IPS-20b (cell line): ENCODE measurements around the gene CD52.

Experiments
- H3K27ac ChIP-seq: one replicate; pipeline ENCODE4 v1.5.1; 2013; ENCODE audit warnings: low read length
- H3K27me3 ChIP-seq: 2 replicates; pipeline ENCODE4 v1.6.1; 2013; ENCODE audit warnings: mild to moderate bottlenecking, low read length, inconsistent platforms; ENCODE audit not compliant: insufficient read depth
- H3K36me3 ChIP-seq: 2 replicates; pipeline ENCODE4 v1.6.1; 2013; ENCODE audit warnings: low read depth, mild to moderate bottlenecking, inconsistent platforms, low read length, moderate library complexity; ENCODE audit not compliant: insufficient read depth
- H3K4me1 ChIP-seq: 2 replicates; pipeline ENCODE4 v1.6.1; 2013; ENCODE audit warnings: mild to moderate bottlenecking, control low read depth, inconsistent platforms, low read length, moderate library complexity; ENCODE audit not compliant: insufficient read depth
- H3K4me3 ChIP-seq: 2 replicates; pipeline ENCODE4 v1.5.1; 2013; ENCODE audit warnings: mild to moderate bottlenecking, low read length, inconsistent platforms
- H3K9ac ChIP-seq: 2 replicates; pipeline ENCODE4 v1.6.1; 2013; ENCODE audit warnings: low read depth, mild to moderate bottlenecking, inconsistent platforms, low read length, moderate library complexity
- H3K9me3 ChIP-seq: 2 replicates; pipeline ENCODE4 v1.6.1; 2013; ENCODE audit warnings: mild to moderate bottlenecking, low read depth, low read length, inconsistent platforms; ENCODE audit not compliant: insufficient read depth

The CD52 gene

GRCh38 chr1:26367441-26367840 is 49.7 kb downstream of the CD52 start:
- no peaks in the 10 kb centered on the region for H3K9me3 ChIP-seq
- H3K4me1 ChIP-seq: no peaks in the 10 kb centered on the region; the same call in 1 of the 2 replicates
- H3K27me3 ChIP-seq: peaks cover 23% of the 10 kb centered on the region; the same call in 1 of the 2 replicates
- no peak overlapping the region for H3K27ac ChIP-seq
- no peak overlapping the region for H3K9ac ChIP-seq
- H3K36me3 ChIP-seq: no peaks in the 10 kb centered on the region
- no peak overlapping the region for H3K4me3 ChIP-seq

GRCh38 chr1:26368006-26368405 is 50.2 kb downstream of the CD52 start:
- H3K9me3 ChIP-seq: no peaks in the 10 kb centered on the region

DNA sequence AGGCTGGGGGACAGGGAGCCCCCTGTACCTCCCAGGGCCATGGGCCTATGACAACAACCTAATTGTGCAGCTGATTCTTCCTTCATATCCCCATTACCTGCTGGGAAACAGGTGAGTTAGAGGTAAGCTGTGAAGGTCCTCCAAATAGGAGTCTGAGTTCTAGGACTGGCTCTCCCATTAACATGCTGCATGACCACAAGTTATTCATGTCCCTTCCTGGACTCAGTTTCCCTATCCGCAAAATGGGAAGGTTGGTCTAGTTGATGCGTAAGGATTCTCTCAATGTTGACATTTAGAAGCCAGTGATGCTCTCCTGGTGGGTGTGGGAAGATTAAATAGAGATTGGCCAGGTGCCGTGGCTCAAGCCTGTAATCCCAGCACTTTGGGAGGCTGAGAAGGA is 50.7 kb downstream of the CD52 start:
- Histone ChIP-seq H3K9me3 (no peaks in the 10 kb centered on the region), H3K27ac (no peak overlapping the region), H3K9ac (no peak overlapping the region), H3K36me3 (no peaks in the 10 kb centered on the region), H3K4me1 (no peaks in the 10 kb centered on the region; the same call in 1 of the 2 replicates), H3K4me3 (no peak overlapping the region), H3K27me3 (peaks cover 17% of the 10 kb centered on the region; the same call in 1 of the 2 replicates)

More at GRCh38 chr1:26368006-26368405, 50.2 kb downstream of the CD52 start:
- no peak overlapping the region for H3K27ac ChIP-seq
- no peak overlapping the region for H3K9ac ChIP-seq
- H3K27me3 ChIP-seq: peaks cover 17% of the 10 kb centered on the region; the same call in 1 of the 2 replicates
- no peaks in the 10 kb centered on the region for H3K36me3 ChIP-seq
- H3K4me3 ChIP-seq: no peak overlapping the region
- no peaks in the 10 kb centered on the region; the same call in 1 of the 2 replicates for H3K4me1 ChIP-seq
